ENCODE measurements around the gene AGTPBP1.

Gene AGTPBP1

GRCh38 chr9:85717220-85717619 is 24.5 kb downstream of the AGTPBP1 start:
- no peak overlapping the region for H3K9ac ChIP-seq (ENCODE audit: low read depth, low read length)
- H3K27me3 ChIP-seq (ENCODE audit: insufficient read depth, low read length, poor library complexity) = no peaks in the 10 kb centered on the region
- no peak for ATAC-seq (ENCODE audit: insufficient read depth, low read depth)
- no peak overlapping the region for H3K4me2 ChIP-seq (ENCODE audit: insufficient read depth, low read length)
- H3K4me3 ChIP-seq (ENCODE audit: low read depth in 1 of 2, low read length in 2 of 2) = no peak overlapping the region
- no peaks in the 10 kb centered on the region for H3K36me3 ChIP-seq (ENCODE audit: insufficient read depth, low read length)
- no peak overlapping the region for H3K27ac ChIP-seq (ENCODE audit: low read length)
- H3K4me1 ChIP-seq (ENCODE audit: insufficient read depth, low read length) = no peaks in the 10 kb centered on the region
- DNase-seq = no peak
- no peaks in the 10 kb centered on the region for H3K9me3 ChIP-seq (ENCODE audit: insufficient read depth, low read length, severe bottlenecking)
- H2AFZ ChIP-seq (ENCODE audit: low read depth, low read length) = no peak overlapping the region
- H4K20me1 ChIP-seq (ENCODE audit: insufficient read depth, low read length) = peaks cover 3% of the 10 kb centered on the region; the same call in 1 of the 2 replicates
- H3K79me2 ChIP-seq (ENCODE audit: insufficient read depth, low read length) = no peaks in the 10 kb centered on the region
- no peak for TF ChIP-seq CTCF (IDR thresholded peaks at IDR 0.05; ENCODE audit: borderline replicate concordance, extremely low read depth, low read length, poor library complexity, severe bottlenecking)
- no peak for TF ChIP-seq EZH2 (IDR thresholded peaks at IDR 0.05; ENCODE audit: borderline replicate concordance, low read depth, low read length, severe bottlenecking)

GRCh38 chr9:85716031-85716877 is 25.5 kb downstream of the AGTPBP1 start:
- no peak overlapping the region for H3K4me2 ChIP-seq (ENCODE audit: insufficient read depth, low read length)
- DNase-seq = no peak

GRCh38 chr9:85715587-85715986 is 26.2 kb downstream of the AGTPBP1 start:
- Histone ChIP-seq H3K36me3 (ENCODE audit: insufficient read depth, low read length) (no peaks in the 10 kb centered on the region), H3K9me3 (ENCODE audit: insufficient read depth, low read length, severe bottlenecking) (no peaks in the 10 kb centered on the region), H3K27me3 (ENCODE audit: insufficient read depth, low read length, poor library complexity) (no peaks in the 10 kb centered on the region), H3K9ac (ENCODE audit: low read depth, low read length) (no peak overlapping the region), H3K4me2 (ENCODE audit: insufficient read depth, low read length) (no peak overlapping the region), H3K4me1 (ENCODE audit: insufficient read depth, low read length) (no peaks in the 10 kb centered on the region), H2AFZ (ENCODE audit: low read depth, low read length) (no peak overlapping the region), H3K4me3 (ENCODE audit: low read depth in 1 of 2, low read length in 2 of 2) (no peak overlapping the region), H4K20me1 (ENCODE audit: insufficient read depth, low read length) (peaks cover 3% of the 10 kb centered on the region; the same call in 1 of the 2 replicates), H3K79me2 (ENCODE audit: insufficient read depth, low read length) (no peaks in the 10 kb centered on the region), H3K27ac (ENCODE audit: low read length) (no peak overlapping the region)
- ATAC-seq (ENCODE audit: insufficient read depth, low read depth) = no peak
- TF ChIP-seq EZH2 (IDR thresholded peaks at IDR 0.05; ENCODE audit: borderline replicate concordance, low read depth, low read length, severe bottlenecking) (no peak), CTCF (IDR thresholded peaks at IDR 0.05; ENCODE audit: borderline replicate concordance, extremely low read depth, low read length, poor library complexity, severe bottlenecking) (no peak)
- DNase-seq = no peak

More at GRCh38 chr9:85716031-85716877, 25.5 kb downstream of the AGTPBP1 start:
- H3K79me2 ChIP-seq (ENCODE audit: insufficient read depth, low read length) = no peaks in the 10 kb centered on the region
- no peaks in the 10 kb centered on the region for H3K27me3 ChIP-seq (ENCODE audit: insufficient read depth, low read length, poor library complexity)
- no peaks in the 10 kb centered on the region for H3K4me1 ChIP-seq (ENCODE audit: insufficient read depth, low read length)
- H3K36me3 ChIP-seq (ENCODE audit: insufficient read depth, low read length) = no peaks in the 10 kb centered on the region
- H2AFZ ChIP-seq (ENCODE audit: low read depth, low read length) = no peak overlapping the region
- H3K9me3 ChIP-seq (ENCODE audit: insufficient read depth, low read length, severe bottlenecking) = no peaks in the 10 kb centered on the region
- H3K4me3 ChIP-seq (ENCODE audit: low read depth in 1 of 2, low read length in 2 of 2) = no peak overlapping the region
- H4K20me1 ChIP-seq (ENCODE audit: insufficient read depth, low read length) = peaks cover 3% of the 10 kb centered on the region; the same call in 1 of the 2 replicates
- peak; percentile 34 for TF ChIP-seq CTCF (IDR thresholded peaks at IDR 0.05; ENCODE audit: borderline replicate concordance, extremely low read depth, low read length, poor library complexity, severe bottlenecking)
- no peak for TF ChIP-seq EZH2 (IDR thresholded peaks at IDR 0.05; ENCODE audit: borderline replicate concordance, low read depth, low read length, severe bottlenecking)
- no peak for ATAC-seq (ENCODE audit: insufficient read depth, low read depth)
- no peak overlapping the region for H3K9ac ChIP-seq (ENCODE audit: low read depth, low read length)
- H3K27ac ChIP-seq (ENCODE audit: low read length) = no peak overlapping the region

Measured in DND-41 (cell line).